Naive thymus-derived CD4-positive, alpha-beta T cell (primary cell): Measurements from ENCODE around the gene NAALADL2. TPM values are rescaled to one million over a fixed set of nuclear protein-coding genes. Genes with fewer than 3 reads are reported as not detected.

Experiments used
- ATAC-seq: fragments of 150-1000 bp; cut with Tn5 transposase; 2 replicates; pipeline ENCODE4 v1.10.0; 2021; ENCODE audit warnings: mild to moderate bottlenecking, moderate library complexity
- CTCF ChIA-PET: fragments of 350-600 bp; sonication (Branson Sonifier 250); formaldehyde crosslinking; loops from one replicate; lab custom pipeline; 2021; ENCODE audit warnings: antibody characterized with exemption; lab: Charles Lee
- POLR2A ChIA-PET: fragments of 350-600 bp; sonication (Branson Sonifier 250); formaldehyde crosslinking; loops from one replicate; lab custom pipeline; 2021; ENCODE audit warnings: antibody characterized with exemption, inconsistent platforms; lab: Charles Lee
- DNase-seq, 9 donors: peaks; one replicate each; pipeline versions ENCODE4 v3.0.0 to v3.0.0-alpha.2; 2020 to 2022; ENCODE audit warnings: mixed read lengths in 1 of 9
- H3K27ac ChIP-seq: one replicate; pipeline ENCODE4 v1.7.0; 2013; ENCODE audit warnings: mild to moderate bottlenecking, low read depth, low read length, moderate library complexity
- H3K27me3 ChIP-seq, 2 donors: one replicate each; pipeline ENCODE4 v1.7.0; 2013; ENCODE audit warnings: low read length in 2 of 2, mild to moderate bottlenecking in 2 of 2, moderate library complexity in 2 of 2; ENCODE audit not compliant: control insufficient read depth in 2 of 2, insufficient read depth in 2 of 2
- H3K36me3 ChIP-seq, 3 experiments: 1 replicate in 2 of 3; 2 replicates in 1 of 3; pipeline ENCODE4 v1.7.0; 2013; ENCODE audit warnings: low read length in 3 of 3, mild to moderate bottlenecking in 3 of 3, moderate library complexity in 1 of 3; ENCODE audit not compliant: insufficient read depth in 3 of 3, control insufficient read depth in 2 of 3
- H3K4me1 ChIP-seq, 2 donors: one replicate each; pipeline ENCODE4 v1.7.0; 2013; ENCODE audit warnings: low read length in 2 of 2, mild to moderate bottlenecking in 2 of 2, moderate library complexity in 1 of 2; ENCODE audit not compliant: control insufficient read depth in 2 of 2, insufficient read depth in 2 of 2
- H3K4me3 ChIP-seq: 2 replicates; pipeline ENCODE4 v1.7.0; 2013; ENCODE audit warnings: mild to moderate bottlenecking, low read length
- H3K9me3 ChIP-seq, 3 experiments: 1 replicate in 2 of 3; 2 replicates in 1 of 3; pipeline ENCODE4 v1.7.0; 2013; ENCODE audit warnings: low read length in 3 of 3; ENCODE audit not compliant: control insufficient read depth in 2 of 3
- H3K27ac Mint-ChIP-seq, 9 donors: one replicate each; pipeline ENCODE4 v1.8.0; 2020 to 2022; ENCODE audit warnings: mixed read lengths in 9 of 9, mild to moderate bottlenecking in 8 of 9, moderate library complexity in 5 of 9, inconsistent platforms in 2 of 9
- H3K27me3 Mint-ChIP-seq, 5 donors: one replicate each; pipeline ENCODE4 v1.8.0; 2021 to 2022; ENCODE audit warnings: mixed read lengths in 5 of 5, mild to moderate bottlenecking in 1 of 5
- H3K36me3 Mint-ChIP-seq, 5 donors: one replicate each; pipeline ENCODE4 v1.8.0; 2020 to 2022; ENCODE audit warnings: mixed read lengths in 5 of 5, mild to moderate bottlenecking in 3 of 5, inconsistent platforms in 1 of 5
- H3K4me1 Mint-ChIP-seq, 7 donors: one replicate each; pipeline ENCODE4 v1.8.0; 2020 to 2022; ENCODE audit warnings: mixed read lengths in 7 of 7, mild to moderate bottlenecking in 3 of 7, inconsistent platforms in 1 of 7
- H3K4me3 Mint-ChIP-seq, 10 donors: one replicate each; pipeline ENCODE4 v1.8.0; 2020 to 2022; ENCODE audit warnings: mild to moderate bottlenecking in 10 of 10, mixed read lengths in 10 of 10, moderate library complexity in 6 of 10, inconsistent platforms in 2 of 10
- H3K9me3 Mint-ChIP-seq, 11 donors: one replicate each; pipeline ENCODE4 v1.8.0; 2020 to 2022; ENCODE audit warnings: mixed read lengths in 11 of 11, mild to moderate bottlenecking in 4 of 11, inconsistent platforms in 1 of 11, moderate library complexity in 1 of 11
- intact Hi-C, 2 donors: fragments of 100-400 bp; cut with micrococcal nuclease; formaldehyde crosslinking; loops; one replicate each; pipeline ENCODE4 v1.15.1; 2023
- polyA plus RNA-seq, 2 donors: library from polyadenylated mRNA; unstranded; fragments of 300-500 nt; fragmentation: Illumina TruSeq; gene quantifications; one replicate each; pipeline ENCODE4 v1.2.3, GENCODE V29; 2021
- total RNA-seq, 6 experiments: library from RNA in 5 of 6; stranded (reverse) in 5 of 6; gene quantifications; 1 replicate in 5 of 6; 2 replicates in 1 of 6; pipeline ENCODE4 v1.2.3 and lab custom pipeline; 2021 to 2026

Gene NAALADL2
- 1 to 10 TPM in 1 of 5 experiments, under 1 TPM in 1, not detected in 3; 0.76 to 1.4 TPM for total RNA-seq
- polyA plus RNA-seq, result not detected
- total RNA-seq (lab: John Stamatoyannopoulos, UW), result 1.1 reads per million

GRCh38 chr3:174859114-174859735 is at the start of gene NAALADL2:
TSS of gene NAALADL2 (plus strand) at chr3:174859334.
- intact Hi-C loops, result no loop called here
- Mint-ChIP-seq H3K36me3 (no peaks in the 10 kb centered on the region), H3K4me1 (no peaks in the 10 kb centered on the region), H3K27ac (no peak within 1 kb of the TSS), H3K4me3 (no peak within 1 kb of the TSS), H3K27me3 (no peaks in the 10 kb centered on the region), H3K9me3 (peaks cover 0 to 11% (median under 1%) of the 10 kb centered on the region in 11 donors)
- Histone ChIP-seq H3K27me3 (no peaks in the 10 kb centered on the region), H3K4me3 (no peak within 1 kb of the TSS), H3K27ac (no peak within 1 kb of the TSS), H3K4me1 (no peaks in the 10 kb centered on the region), H3K9me3 (no peaks in the 10 kb centered on the region), H3K36me3 (no peaks in the 10 kb centered on the region)
- POLR2A ChIA-PET, result no interaction called here
- CTCF ChIA-PET, result no interaction called here
- DNase-seq, result no peak
- no peak for ATAC-seq

GRCh38 chr3:174810254-174810653 is 48.9 kb upstream of the NAALADL2 start:
- H3K4me3 ChIP-seq, result no peak overlapping the region
- ATAC-seq (no peak), DNase-seq (no peak)
- H3K9me3 ChIP-seq, result no peaks in the 10 kb centered on the region
- Mint-ChIP-seq H3K9me3 (peaks cover 0 to 18% (median 4%) of the 10 kb centered on the region in 11 donors), H3K4me1 (no peaks in the 10 kb centered on the region), H3K27ac (no peak overlapping the region), H3K36me3 (no peaks in the 10 kb centered on the region), H3K4me3 (no peak overlapping the region), H3K27me3 (no peaks in the 10 kb centered on the region)
- no peaks in the 10 kb centered on the region for H3K36me3 ChIP-seq
- ChIA-PET POLR2A (no interaction called here), CTCF (no interaction called here)
- intact Hi-C loops, result no loop called here
- no peaks in the 10 kb centered on the region for H3K4me1 ChIP-seq
- H3K27ac ChIP-seq, result no peak overlapping the region
- no peaks in the 10 kb centered on the region for H3K27me3 ChIP-seq

- no peaks in the 10 kb centered on the region for H3K9me3 ChIP-seq
- no peaks in the 10 kb centered on the region for H3K4me1 Mint-ChIP-seq
- ATAC-seq (no peak), DNase-seq (no peak)
- H3K27ac ChIP-seq, result no peak overlapping the region
- intact Hi-C loops, result no loop called here
- no peaks in the 10 kb centered on the region for H3K36me3 ChIP-seq
- ChIA-PET POLR2A (no interaction called here), CTCF (no interaction called here)
- no peaks in the 10 kb centered on the region for H3K27me3 Mint-ChIP-seq
- H3K4me3 ChIP-seq, result no peak overlapping the region
- H3K27ac Mint-ChIP-seq, result no peak overlapping the region
- H3K36me3 Mint-ChIP-seq, result no peaks in the 10 kb centered on the region
- peaks cover 0 to 18% (median 4%) of the 10 kb centered on the region in 11 donors for H3K9me3 Mint-ChIP-seq
- no peaks in the 10 kb centered on the region for H3K27me3 ChIP-seq
- no peak overlapping the region for H3K4me3 Mint-ChIP-seq
- no peaks in the 10 kb centered on the region for H3K4me1 ChIP-seq
Observed at GRCh38 chr3:174812172-174812862, 46.8 kb upstream of the NAALADL2 start.

- ATAC-seq, result no peak
- Mint-ChIP-seq H3K36me3 (no peaks in the 10 kb centered on the region), H3K27ac (no peak overlapping the region), H3K4me3 (no peak overlapping the region), H3K9me3 (peaks cover 0 to 9% (median 0%) of the 10 kb centered on the region in 11 donors), H3K4me1 (no peaks in the 10 kb centered on the region), H3K27me3 (no peaks in the 10 kb centered on the region)
- no peaks in the 10 kb centered on the region for H3K36me3 ChIP-seq
- ChIA-PET CTCF (no interaction called here), POLR2A (no interaction called here)
- H3K4me1 ChIP-seq, result no peaks in the 10 kb centered on the region
- H3K27me3 ChIP-seq, result no peaks in the 10 kb centered on the region
- H3K9me3 ChIP-seq, result no peaks in the 10 kb centered on the region
- no peak overlapping the region for H3K27ac ChIP-seq
- no peak overlapping the region for H3K4me3 ChIP-seq
- intact Hi-C loops, result no loop called here
- DNase-seq, result no peak
Observed at GRCh38 chr3:174815750-174816149, 43.4 kb upstream of the NAALADL2 start.

- peaks cover 0 to 1% (median 0%) of the 10 kb centered on the region in 11 donors for H3K9me3 Mint-ChIP-seq
Observed at GRCh38 chr3:174820885-174821284, 38.2 kb upstream of the NAALADL2 start.

GRCh38 chr3:174821477-174821876 is 37.7 kb upstream of the NAALADL2 start:
- no peaks in the 10 kb centered on the region for H3K9me3 ChIP-seq
- H3K4me1 Mint-ChIP-seq, result no peaks in the 10 kb centered on the region
- H3K27ac Mint-ChIP-seq, result no peak overlapping the region
- DNase-seq, result no peak
- intact Hi-C loops, result no loop called here
- H3K36me3 Mint-ChIP-seq, result no peaks in the 10 kb centered on the region
- no peak overlapping the region for H3K27ac ChIP-seq
- ATAC-seq, result no peak
- H3K27me3 ChIP-seq, result no peaks in the 10 kb centered on the region
- no peak overlapping the region for H3K4me3 ChIP-seq
- H3K4me3 Mint-ChIP-seq, result no peak overlapping the region
- ChIA-PET POLR2A (no interaction called here), CTCF (no interaction called here)
- peaks cover 0 to 5% (median 0%) of the 10 kb centered on the region in 11 donors for H3K9me3 Mint-ChIP-seq
- H3K27me3 Mint-ChIP-seq, result no peaks in the 10 kb centered on the region
- H3K4me1 ChIP-seq, result no peaks in the 10 kb centered on the region
- H3K36me3 ChIP-seq, result no peaks in the 10 kb centered on the region

More at GRCh38 chr3:174820885-174821284, 38.2 kb upstream of the NAALADL2 start:
- DNase-seq (no peak), ATAC-seq (no peak)
- H3K27me3 Mint-ChIP-seq, result no peaks in the 10 kb centered on the region
- CTCF ChIA-PET, result no interaction called here
- intact Hi-C loops, result no loop called here
- H3K27ac ChIP-seq, result no peak overlapping the region
- H3K9me3 ChIP-seq, result no peaks in the 10 kb centered on the region
- H3K27me3 ChIP-seq, result no peaks in the 10 kb centered on the region
- POLR2A ChIA-PET, result no interaction called here
- no peaks in the 10 kb centered on the region for H3K4me1 Mint-ChIP-seq
- no peaks in the 10 kb centered on the region for H3K4me1 ChIP-seq
- no peak overlapping the region for H3K4me3 Mint-ChIP-seq
- H3K36me3 ChIP-seq, result no peaks in the 10 kb centered on the region
- H3K4me3 ChIP-seq, result no peak overlapping the region
- H3K36me3 Mint-ChIP-seq, result no peaks in the 10 kb centered on the region
- H3K27ac Mint-ChIP-seq, result no peak overlapping the region

GRCh38 chr3:174822320-174822719 is 36.8 kb upstream of the NAALADL2 start:
- no peaks in the 10 kb centered on the region for H3K36me3 ChIP-seq
- CTCF ChIA-PET, result interaction anchor here (0.7 kb wide), 1 partner anchor 118 kb away, joined by 3 read pairs; no protein-coding TSS in a partner anchor
- no peak overlapping the region for H3K27ac ChIP-seq
- Mint-ChIP-seq H3K4me1 (no peaks in the 10 kb centered on the region), H3K36me3 (no peaks in the 10 kb centered on the region), H3K4me3 (no peak overlapping the region), H3K27ac (no peak overlapping the region), H3K27me3 (no peaks in the 10 kb centered on the region), H3K9me3 (peaks cover 0 to 5% (median 0%) of the 10 kb centered on the region in 11 donors)
- H3K9me3 ChIP-seq, result no peaks in the 10 kb centered on the region
- no peaks in the 10 kb centered on the region for H3K27me3 ChIP-seq
- POLR2A ChIA-PET, result no interaction called here
- intact Hi-C loops, result no loop called here
- ATAC-seq, result no peak
- no peaks in the 10 kb centered on the region for H3K4me1 ChIP-seq
- no peak overlapping the region for H3K4me3 ChIP-seq
- DNase-seq, result no peak
